ENCODE results near the gene CHSY1.

CHSY1 gene

DNA sequence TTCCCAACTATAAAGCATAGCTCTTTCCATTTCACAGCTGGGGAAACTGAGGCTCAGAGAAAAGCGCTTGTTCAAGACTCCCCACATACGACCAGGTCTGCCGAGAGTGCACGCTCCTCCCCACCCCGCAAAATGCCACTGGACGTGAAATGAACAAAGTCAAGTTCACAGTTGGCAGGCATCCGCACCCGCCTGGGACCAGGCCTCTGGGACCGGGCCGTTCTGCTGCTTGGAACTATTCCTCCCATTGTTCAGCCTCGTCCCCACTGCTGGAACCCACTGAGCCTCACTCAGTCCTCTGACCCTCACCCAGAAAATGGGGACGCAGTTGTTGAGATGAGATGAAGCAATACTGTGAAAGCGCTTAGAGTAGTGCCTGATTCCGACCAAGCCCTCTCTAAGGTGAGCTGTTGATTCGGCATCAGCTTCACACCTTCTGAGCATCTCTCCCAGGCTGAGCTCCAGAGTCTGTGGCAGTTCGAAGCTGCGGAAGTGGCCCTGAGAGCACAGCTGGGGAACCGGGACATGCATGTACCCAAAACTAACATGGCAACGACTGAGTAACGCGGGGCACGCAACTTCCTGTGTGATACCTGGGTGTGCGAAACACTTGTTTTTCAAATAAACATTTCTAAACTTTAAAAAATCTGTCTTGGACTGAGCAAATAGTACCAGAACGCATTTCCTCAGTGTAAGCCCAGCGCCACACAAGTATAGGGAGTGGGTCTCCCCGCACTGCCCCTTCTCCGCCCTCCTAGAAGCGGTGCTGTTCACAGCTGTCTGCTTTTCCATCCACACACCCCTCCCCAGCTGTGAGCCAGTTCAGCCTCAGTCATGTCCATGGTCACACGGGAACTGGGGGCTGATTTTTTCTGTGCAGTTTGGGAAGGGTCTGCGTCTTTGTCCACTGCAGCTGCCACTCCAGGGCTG lies 93.4 kb downstream of the CHSY1 start:
- Histone ChIP-seq H4K20me1 (no peaks in the 10 kb centered on the region), H3K4me2 (peak overlapping the region; percentile 91), H3K4me3 (peak overlapping the region; percentile 42), H3K9me3 (no peaks in the 10 kb centered on the region), H3K36me3 (no peaks in the 10 kb centered on the region), H3K27me3 (no peaks in the 10 kb centered on the region), H3K9ac (peak overlapping the region; percentile 67), H3K27ac (peak overlapping the region; percentile 85), H3K4me1 (peaks cover 99% of the 10 kb centered on the region)
- peak; percentile 36; the same call in 1 of the 2 replicates for TF ChIP-seq Cebpa-rat (IDR thresholded peaks at IDR 0.05)

DNA sequence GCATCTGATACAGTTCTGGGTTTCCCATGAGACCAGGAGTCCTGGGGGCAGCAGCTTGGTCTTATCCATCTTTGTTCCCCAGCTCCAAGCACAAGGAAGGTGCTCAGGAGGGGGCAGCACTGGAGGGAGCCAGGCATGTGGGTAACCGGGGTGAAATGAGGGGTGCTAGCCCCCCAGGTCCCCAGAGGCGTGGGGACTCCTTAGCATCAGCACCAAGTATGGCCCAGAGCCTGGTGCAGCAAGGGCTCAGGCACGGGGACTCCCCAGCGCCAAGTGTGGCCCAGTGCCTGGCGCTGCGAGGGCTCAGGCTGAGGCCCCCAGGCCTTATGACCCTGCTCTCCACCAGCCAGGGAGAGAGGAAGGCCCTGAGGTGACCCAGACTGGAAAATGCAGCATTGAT lies 94.1 kb downstream of the CHSY1 start:
- no peaks in the 10 kb centered on the region for H3K9me3 ChIP-seq
- H3K4me3 ChIP-seq = peak overlapping the region; percentile 42; the same call in 1 of the 2 replicates
- peak overlapping the region; percentile 85 for H3K27ac ChIP-seq
- no peaks in the 10 kb centered on the region for H3K27me3 ChIP-seq
- peaks cover 92% of the 10 kb centered on the region for H3K4me1 ChIP-seq
- H3K9ac ChIP-seq = peak overlapping the region; percentile 67; the same call in 1 of the 2 replicates
- TF ChIP-seq Cebpa-rat (IDR thresholded peaks at IDR 0.05) = no peak
- H3K4me2 ChIP-seq = peak overlapping the region; percentile 91
- no peaks in the 10 kb centered on the region for H4K20me1 ChIP-seq
- H3K36me3 ChIP-seq = no peaks in the 10 kb centered on the region

DNA sequence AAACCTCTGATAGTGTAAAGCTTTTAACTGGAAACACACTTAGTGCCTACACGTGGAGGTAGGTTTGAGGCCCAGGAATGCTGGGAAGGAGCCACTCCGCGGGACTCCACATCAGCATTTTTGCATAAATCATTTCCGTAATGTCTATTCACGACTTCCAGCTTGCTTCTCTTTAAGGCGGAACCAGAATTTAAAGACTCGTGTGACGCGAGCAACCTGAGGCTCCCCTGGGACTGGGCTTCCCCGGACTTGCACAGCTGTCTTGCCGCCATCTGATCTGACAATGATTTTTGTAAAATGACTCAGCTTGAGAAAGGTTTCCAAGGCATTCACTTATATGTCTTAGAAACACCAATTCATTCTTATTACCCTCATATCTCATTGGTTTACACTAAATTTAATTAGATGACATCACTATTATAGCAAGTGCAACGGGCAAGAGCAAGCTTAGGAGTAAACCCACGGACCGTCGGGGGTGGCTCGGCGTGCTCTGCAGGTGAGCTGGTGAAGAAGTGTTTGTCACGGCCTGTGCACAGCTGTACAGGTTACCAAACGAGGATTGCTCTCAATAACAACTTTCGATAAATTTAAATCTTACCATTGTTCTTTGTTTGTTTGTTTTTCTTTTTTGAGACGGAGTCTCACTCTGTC lies 95.2 kb downstream of the CHSY1 start:
- TF ChIP-seq Cebpa-rat (IDR thresholded peaks at IDR 0.05) = no peak
- H3K27ac ChIP-seq = peak overlapping the region; percentile 55; the same call in 1 of the 2 replicates
- H3K4me3 ChIP-seq = no peak overlapping the region
- peaks cover 83% of the 10 kb centered on the region for H3K4me1 ChIP-seq
- H3K4me2 ChIP-seq = peak overlapping the region; percentile 91
- no peaks in the 10 kb centered on the region for H3K9me3 ChIP-seq
- H3K36me3 ChIP-seq = no peaks in the 10 kb centered on the region
- H3K27me3 ChIP-seq = no peaks in the 10 kb centered on the region
- no peak overlapping the region for H3K9ac ChIP-seq
- H4K20me1 ChIP-seq = no peaks in the 10 kb centered on the region

DNA sequence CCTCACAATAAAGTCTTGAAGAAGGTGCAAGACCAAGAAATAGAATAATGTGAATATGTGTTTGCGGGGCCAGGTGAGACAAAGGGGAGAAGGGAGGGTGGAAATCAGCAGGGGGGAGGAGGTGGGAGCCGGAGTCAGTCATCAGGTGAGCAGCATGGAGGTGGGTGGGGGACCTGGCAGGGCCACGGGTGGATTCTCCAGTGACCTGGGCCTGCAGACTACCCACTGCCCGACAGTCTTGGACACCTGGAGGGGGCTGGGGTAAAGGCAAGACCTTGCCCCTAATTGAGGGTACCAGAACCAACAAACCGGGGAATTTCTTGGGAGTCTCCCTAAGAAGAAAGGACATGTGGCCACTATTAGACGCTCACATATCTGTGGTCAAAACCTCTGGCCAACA lies 95.8 kb downstream of the CHSY1 start:
- peak overlapping the region; percentile 91 for H3K4me2 ChIP-seq
- no peaks in the 10 kb centered on the region for H3K36me3 ChIP-seq
- peaks cover 83% of the 10 kb centered on the region for H3K4me1 ChIP-seq
- no peaks in the 10 kb centered on the region for H3K27me3 ChIP-seq
- no peak overlapping the region for H3K9ac ChIP-seq
- H3K27ac ChIP-seq = peak overlapping the region; percentile 55; the same call in 1 of the 2 replicates
- TF ChIP-seq Cebpa-rat (IDR thresholded peaks at IDR 0.05) = no peak
- H3K9me3 ChIP-seq = no peaks in the 10 kb centered on the region
- no peaks in the 10 kb centered on the region for H4K20me1 ChIP-seq
- H3K4me3 ChIP-seq = no peak overlapping the region

DNA sequence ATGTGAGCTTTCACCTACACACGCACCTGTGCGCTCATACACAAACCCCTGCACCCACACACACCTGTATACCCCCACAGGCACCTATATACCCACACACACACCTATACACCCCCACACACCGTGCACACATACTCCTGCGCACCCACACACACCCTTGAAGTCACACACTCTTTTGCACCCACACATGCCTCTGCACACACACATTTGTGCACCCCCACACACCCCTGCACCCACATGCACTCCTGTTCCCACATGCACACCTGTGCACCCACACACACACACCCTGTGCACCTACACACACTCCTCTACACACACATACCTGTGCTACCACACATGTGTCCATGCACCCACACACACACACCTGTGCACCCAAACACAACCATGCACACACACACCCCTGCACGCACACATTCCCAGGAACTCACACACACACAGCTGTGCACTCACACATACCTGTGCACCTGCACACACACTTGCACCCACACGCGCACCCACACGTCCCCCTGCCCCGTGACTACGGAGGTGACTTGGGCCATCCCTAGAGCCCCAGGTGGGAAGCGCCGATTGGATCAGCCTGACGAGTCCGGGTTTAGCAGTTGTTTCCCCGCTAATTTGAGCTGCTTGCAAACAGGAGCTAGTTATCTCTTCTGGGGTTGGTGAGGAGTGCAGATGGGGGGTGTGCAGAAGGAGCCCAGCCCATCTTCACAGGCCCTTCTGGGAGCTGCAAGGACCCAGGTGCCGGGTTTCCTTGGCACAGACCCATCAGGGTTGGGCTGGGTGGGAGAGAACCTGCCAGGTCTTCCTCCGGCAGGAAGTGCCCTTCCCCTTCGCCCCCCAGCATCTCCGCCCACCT lies 97.8 kb downstream of the CHSY1 start:
- Histone ChIP-seq H3K4me1 (peaks cover 83% of the 10 kb centered on the region), H3K36me3 (no peaks in the 10 kb centered on the region), H3K4me2 (peak overlapping the region; percentile 17), H3K27me3 (no peaks in the 10 kb centered on the region), H3K9me3 (no peaks in the 10 kb centered on the region), H3K27ac (no peak overlapping the region), H4K20me1 (no peaks in the 10 kb centered on the region), H3K9ac (no peak overlapping the region), H3K4me3 (no peak overlapping the region)
- no peak for TF ChIP-seq Cebpa-rat (IDR thresholded peaks at IDR 0.05)

DNA sequence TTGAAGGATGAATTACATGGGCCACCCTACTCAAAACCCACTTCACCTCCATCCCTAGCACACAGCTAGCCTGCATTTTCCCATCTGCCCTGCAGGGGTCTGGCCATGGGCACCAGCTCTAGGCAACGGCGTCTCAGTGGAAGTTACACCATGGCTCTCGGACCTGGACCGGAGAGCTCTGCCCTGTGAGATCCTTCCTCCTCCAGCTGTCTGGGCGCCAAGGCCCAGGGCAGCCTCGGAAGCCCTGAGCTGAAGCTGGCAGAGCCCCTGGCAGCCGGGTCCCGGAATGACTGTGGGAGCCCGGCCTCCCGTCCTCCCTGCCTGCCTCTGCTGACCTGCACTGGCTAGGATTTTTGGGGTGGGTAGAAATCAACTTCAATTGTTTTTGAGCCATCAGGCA lies 98.9 kb downstream of the CHSY1 start:
- no peaks in the 10 kb centered on the region for H4K20me1 ChIP-seq
- no peaks in the 10 kb centered on the region for H3K27me3 ChIP-seq
- H3K36me3 ChIP-seq = no peaks in the 10 kb centered on the region
- no peak overlapping the region for H3K9ac ChIP-seq
- H3K27ac ChIP-seq = no peak overlapping the region
- no peak overlapping the region for H3K4me2 ChIP-seq
- H3K4me3 ChIP-seq = no peak overlapping the region
- TF ChIP-seq Cebpa-rat (IDR thresholded peaks at IDR 0.05) = no peak
- H3K9me3 ChIP-seq = no peaks in the 10 kb centered on the region
- H3K4me1 ChIP-seq = peaks cover 83% of the 10 kb centered on the region

DNA sequence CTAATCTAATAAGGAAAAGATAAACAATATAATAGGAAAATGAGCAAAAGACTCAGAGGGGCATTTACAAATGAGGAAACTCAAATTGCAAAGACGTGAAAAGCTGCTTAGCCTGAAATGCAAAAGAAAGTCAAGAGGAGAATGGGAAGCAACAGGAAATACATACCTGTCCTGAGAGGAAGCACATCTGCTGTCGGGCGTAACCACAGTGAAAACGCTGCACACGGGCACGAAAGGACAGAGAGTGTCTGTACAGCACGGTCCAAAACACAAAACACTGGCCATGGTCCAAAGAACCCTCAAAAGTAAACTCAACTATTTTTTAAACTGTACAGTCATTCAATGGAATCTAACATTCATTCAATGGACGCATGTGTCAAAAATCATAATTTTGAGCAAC lies 100.6 kb downstream of the CHSY1 start:
- no peak for TF ChIP-seq Cebpa-rat (IDR thresholded peaks at IDR 0.05)
- Histone ChIP-seq H3K4me2 (peak overlapping the region; percentile 46), H3K4me3 (no peak overlapping the region), H3K4me1 (peaks cover 83% of the 10 kb centered on the region), H3K27me3 (no peaks in the 10 kb centered on the region), H3K9me3 (no peaks in the 10 kb centered on the region), H3K27ac (no peak overlapping the region), H3K36me3 (no peaks in the 10 kb centered on the region), H3K9ac (no peak overlapping the region), H4K20me1 (no peaks in the 10 kb centered on the region)

DNA sequence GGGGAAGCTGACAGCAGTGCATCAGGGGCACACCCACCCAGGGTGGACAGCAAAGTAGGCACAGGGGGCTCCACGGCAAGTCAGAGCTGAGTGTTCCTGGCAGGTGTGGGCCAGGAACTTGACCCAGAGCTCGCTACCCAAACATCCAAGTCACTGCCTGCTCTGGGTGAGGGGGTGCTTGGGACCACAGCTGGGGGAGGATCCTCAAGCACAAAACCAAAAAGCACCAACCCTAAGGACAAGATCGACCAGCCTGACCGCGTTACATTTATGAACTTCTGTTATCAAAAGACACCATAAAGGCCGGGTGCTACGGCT lies 101.2 kb downstream of the CHSY1 start:
- TF ChIP-seq Cebpa-rat (IDR thresholded peaks at IDR 0.05) = no peak
- no peaks in the 10 kb centered on the region for H3K27me3 ChIP-seq
- peak overlapping the region; percentile 87; the same call in 1 of the 2 replicates for H3K27ac ChIP-seq
- peak overlapping the region; percentile 84 for H3K4me2 ChIP-seq
- H3K4me1 ChIP-seq = peaks cover 83% of the 10 kb centered on the region
- H3K36me3 ChIP-seq = no peaks in the 10 kb centered on the region
- no peak overlapping the region for H3K9ac ChIP-seq
- H4K20me1 ChIP-seq = no peaks in the 10 kb centered on the region
- H3K4me3 ChIP-seq = no peak overlapping the region
- H3K9me3 ChIP-seq = no peaks in the 10 kb centered on the region

DNA sequence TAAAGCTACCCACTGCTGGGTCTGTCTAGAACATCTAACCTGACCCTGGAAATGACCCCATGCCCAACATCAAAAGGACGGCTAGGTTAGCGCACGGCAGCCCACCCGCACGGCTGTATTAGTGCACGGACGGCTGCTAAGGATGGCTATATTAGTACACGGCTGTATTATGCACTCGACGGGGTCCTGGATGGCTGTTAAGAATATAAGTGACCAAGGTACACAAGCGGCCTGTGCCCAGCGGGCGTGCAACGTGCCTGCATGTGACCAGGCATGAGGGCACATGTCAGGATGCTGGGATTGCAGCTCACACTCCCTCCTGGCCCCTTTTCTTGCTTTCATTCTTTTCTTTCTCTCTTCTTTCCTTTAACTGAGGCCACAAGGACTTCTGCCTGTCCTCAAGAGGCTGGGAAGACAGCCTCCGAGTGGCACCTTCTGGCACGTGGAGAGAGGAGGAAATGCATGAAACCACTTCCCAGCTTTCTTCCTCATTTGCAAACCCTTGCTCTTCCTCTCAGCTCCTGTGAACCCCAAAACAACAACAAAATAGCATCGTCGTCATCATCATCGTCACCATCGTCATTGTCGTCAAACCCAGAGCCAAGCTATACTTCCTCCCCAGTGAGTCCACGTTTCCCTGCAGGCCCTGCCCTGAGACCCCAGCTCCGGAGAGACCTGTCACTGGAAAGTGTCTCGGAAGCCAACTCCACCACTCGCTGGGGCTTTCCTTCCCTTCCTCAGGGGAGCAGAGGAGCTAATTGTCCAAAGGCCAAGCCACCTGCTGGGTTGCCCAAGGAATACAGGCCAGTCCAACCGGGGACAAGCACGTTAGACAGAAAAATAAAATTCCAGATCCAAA lies 101.8 kb downstream of the CHSY1 start:
- no peak overlapping the region for H3K9ac ChIP-seq
- no peaks in the 10 kb centered on the region for H3K27me3 ChIP-seq
- H3K4me2 ChIP-seq = peak overlapping the region; percentile 84
- peaks cover 79% of the 10 kb centered on the region for H3K4me1 ChIP-seq
- H3K27ac ChIP-seq = peak overlapping the region; percentile 87
- H3K4me3 ChIP-seq = no peak overlapping the region
- no peaks in the 10 kb centered on the region for H3K9me3 ChIP-seq
- no peaks in the 10 kb centered on the region for H4K20me1 ChIP-seq
- TF ChIP-seq Cebpa-rat (IDR thresholded peaks at IDR 0.05) = no peak
- H3K36me3 ChIP-seq = no peaks in the 10 kb centered on the region

Data from BLaER1 (cell line).